Peyer's patch (tissue), 4 donors: Measurements from ENCODE around the gene NBPF1.
"Not testable (repeated sequence)": the region's sequence is repeated elsewhere in the genome, so short reads cannot be mapped to it uniquely, and the experiment has no call there.

ENCODE experiments used
- CTCF ChIP-seq, 6 experiments: fragments of 450-650 bp in 4 of 6; fragments of 200-600 bp in 2 of 6; sonication (generic) in 1 of 6; IDR thresholded peaks; one replicate each; pipeline ENCODE4 v1.5.1; 2017 to 2019; ENCODE audit warnings: antibody characterized with exemption in 6 of 6, mild to moderate bottlenecking in 3 of 6, moderate library complexity in 1 of 6
- POLR2A ChIP-seq, 2 donors: fragments of 450-650 bp; IDR thresholded peaks; one replicate each; pipeline ENCODE4 v1.5.1; 2017; ENCODE audit warnings: antibody characterized with exemption in 2 of 2, mild to moderate bottlenecking in 2 of 2, moderate library complexity in 2 of 2

- TF ChIP-seq POLR2A, CTCF (IDR thresholded peaks at IDR 0.05): not testable (repeated sequence)
Measured at GRCh38 chr1:16610553-16610952, 2.8 kb downstream of the NBPF1 start.
